Measurements from ENCODE around the gene PDZRN3. TPM values are rescaled to one million over a fixed set of nuclear protein-coding genes. Genes with fewer than 3 reads are reported as not detected.

The PDZRN3 gene
- polyA plus RNA-seq, 2 of the 4 experiments (the other 2 are of a cell fraction), result not detected

DNA sequence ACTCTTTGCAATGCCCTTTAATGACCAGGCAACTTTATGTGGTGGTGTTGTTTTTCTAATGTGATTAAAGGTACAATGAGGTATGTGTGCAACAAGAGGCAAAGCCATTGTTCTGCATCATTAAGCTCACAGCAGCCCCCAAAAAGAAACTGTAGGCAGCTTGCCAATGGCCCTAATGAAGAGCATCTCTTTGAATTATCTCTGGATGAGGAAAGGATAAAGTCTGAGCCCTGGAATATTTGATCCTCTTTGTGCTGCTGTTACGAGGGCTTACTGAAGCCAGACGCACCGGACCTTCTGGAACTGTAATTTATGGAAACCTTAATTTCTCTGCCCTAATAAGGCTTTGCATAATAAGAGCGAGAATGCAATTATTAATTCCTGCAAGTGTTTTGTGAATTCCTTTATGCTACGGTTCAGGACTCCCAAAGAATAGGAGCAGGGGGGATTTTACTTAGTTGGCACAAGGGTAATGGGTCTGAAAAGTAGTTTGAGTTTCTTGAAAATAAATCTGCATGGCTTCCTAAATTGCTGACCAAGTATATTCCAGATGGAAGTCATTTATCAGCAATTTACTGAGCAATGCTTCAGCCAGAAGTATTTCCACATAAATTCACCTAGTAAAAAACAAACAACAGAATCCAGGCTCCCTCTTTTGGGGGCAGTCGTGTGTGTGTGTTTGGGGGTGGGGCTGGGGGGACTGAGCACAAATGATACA is 193.4 kb downstream of the PDZRN3 start:
- Histone ChIP-seq H3K27ac (no peak overlapping the region), H3K4me3 (no peak overlapping the region), H3K4me2 (no peak overlapping the region), H3K4me1 (no peaks in the 10 kb centered on the region), H3K9me3 (no peaks in the 10 kb centered on the region)
- DNase-seq (ENCODE audit: low read depth in 1 of 2, low spot score in 1 of 2) (no peak), ATAC-seq (no peak), FAIRE-seq (no peak)
- TF ChIP-seq CBX8 (IDR thresholded peaks at IDR 0.05) (no peak), MAFK (IDR thresholded peaks at IDR 0.05; ENCODE audit: partially characterized antibody) (peak; percentile 69)
- ChIA-PET POLR2A (no interaction called here), CTCF (interaction anchor here (0.7 to 1.3 kb wide), 5 partner anchors 13 to 1712 kb away, joined by 3 to 4 read pairs (median 3); no protein-coding TSS in a partner anchor)
- 8% methylated on average over 6 of the region's 6 CpGs for WGBS (ENCODE audit: missing lambda C conversion rate)

DNA sequence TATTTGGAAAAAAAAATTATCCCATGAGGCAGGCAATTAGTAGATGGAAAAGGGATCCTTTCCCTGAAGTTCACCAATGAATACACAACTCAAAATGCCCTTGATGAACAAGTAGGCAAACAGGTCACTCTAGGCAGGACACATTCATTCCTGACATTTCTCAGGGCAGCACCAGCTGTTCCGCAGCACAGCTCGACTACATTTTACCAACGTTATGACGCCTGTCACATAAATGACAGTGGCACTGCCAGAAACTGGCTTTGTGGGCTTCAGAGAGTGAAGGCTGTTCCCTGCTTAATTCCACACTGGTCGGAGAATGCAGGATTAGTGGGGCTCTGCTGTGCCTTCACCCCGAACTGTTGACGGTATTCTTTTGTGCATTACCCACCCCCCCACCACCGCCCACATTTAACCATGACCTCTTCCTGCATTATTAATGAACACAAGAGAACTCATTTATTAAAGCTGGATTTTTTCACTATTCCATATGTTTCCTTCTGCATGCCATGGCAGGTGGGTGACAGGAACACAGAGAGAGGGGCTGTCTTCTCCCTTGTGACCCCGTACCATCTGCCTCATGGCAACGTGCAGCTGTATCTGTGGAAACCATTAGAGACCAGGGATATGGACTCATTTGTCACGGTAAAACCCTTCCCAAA is 197.6 kb downstream of the PDZRN3 start:
- DNase-seq (ENCODE audit: low read depth in 1 of 2, low spot score in 1 of 2) (no peak), FAIRE-seq (no peak)
- TF ChIP-seq NR3C1 (IDR thresholded peaks at IDR 0.05) (no peak), HOXB5 (CRISPR knock-in tag; IDR thresholded peaks at IDR 0.05) (no peak), FOSB (CRISPR knock-in tag; IDR thresholded peaks at IDR 0.05) (no peak)
- TF ChIP-seq, protein P1, sequence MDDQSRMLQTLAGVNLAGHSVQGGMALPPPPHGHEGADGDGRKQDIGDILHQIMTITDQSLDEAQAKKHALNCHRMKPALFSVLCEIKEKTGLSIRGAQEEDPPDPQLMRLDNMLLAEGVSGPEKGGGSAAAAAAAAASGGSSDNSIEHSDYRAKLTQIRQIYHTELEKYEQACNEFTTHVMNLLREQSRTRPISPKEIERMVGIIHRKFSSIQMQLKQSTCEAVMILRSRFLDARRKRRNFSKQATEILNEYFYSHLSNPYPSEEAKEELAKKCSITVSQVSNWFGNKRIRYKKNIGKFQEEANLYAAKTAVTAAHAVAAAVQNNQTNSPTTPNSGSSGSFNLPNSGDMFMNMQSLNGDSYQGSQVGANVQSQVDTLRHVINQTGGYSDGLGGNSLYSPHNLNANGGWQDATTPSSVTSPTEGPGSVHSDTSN (IDR thresholded peaks at IDR 0.05), result no peak
- TF ChIP-seq, protein P2, sequence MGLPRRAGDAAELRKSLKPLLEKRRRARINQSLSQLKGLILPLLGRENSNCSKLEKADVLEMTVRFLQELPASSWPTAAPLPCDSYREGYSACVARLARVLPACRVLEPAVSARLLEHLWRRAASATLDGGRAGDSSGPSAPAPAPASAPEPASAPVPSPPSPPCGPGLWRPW (IDR thresholded peaks at IDR 0.05), result no peak

DNA sequence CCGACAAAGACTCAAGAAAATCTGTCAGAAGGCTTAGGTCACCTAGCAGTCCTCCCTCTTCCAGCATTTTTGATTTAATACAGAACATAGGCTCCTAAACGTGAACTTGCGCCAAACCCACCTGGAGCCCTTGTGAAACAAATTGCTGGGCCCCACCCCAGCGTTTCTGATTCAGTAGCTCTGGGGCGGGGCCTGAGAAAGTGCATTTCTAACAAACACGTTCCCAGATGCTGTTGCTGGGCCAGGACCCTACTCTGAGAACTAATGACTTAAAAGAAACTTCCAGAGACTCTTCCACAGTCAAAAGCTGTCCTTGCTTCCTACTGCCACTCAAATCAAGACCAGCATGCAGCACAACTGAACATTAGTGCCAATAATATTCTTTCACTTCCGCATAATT is 198.1 kb downstream of the PDZRN3 start:
- CTCF ChIA-PET, result no interaction called here
- Histone ChIP-seq H3K4me2 (no peak overlapping the region), H3K4me3 (no peak overlapping the region), H3K4me1 (no peaks in the 10 kb centered on the region), H3K9me3 (no peaks in the 10 kb centered on the region), H3K27ac (no peak overlapping the region)
- ATAC-seq (no peak), FAIRE-seq (no peak), DNase-seq (ENCODE audit: low read depth in 1 of 2, low spot score in 1 of 2) (no peak)
- 14% methylated on average over 7 of the region's 7 CpGs for WGBS (ENCODE audit: missing lambda C conversion rate)
- POLR2A ChIA-PET, result no interaction called here
- TF ChIP-seq, protein P3, sequence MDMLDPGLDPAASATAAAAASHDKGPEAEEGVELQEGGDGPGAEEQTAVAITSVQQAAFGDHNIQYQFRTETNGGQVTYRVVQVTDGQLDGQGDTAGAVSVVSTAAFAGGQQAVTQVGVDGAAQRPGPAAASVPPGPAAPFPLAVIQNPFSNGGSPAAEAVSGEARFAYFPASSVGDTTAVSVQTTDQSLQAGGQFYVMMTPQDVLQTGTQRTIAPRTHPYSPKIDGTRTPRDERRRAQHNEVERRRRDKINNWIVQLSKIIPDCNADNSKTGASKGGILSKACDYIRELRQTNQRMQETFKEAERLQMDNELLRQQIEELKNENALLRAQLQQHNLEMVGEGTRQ (IDR thresholded peaks at IDR 0.05), result no peak
- no peak for TF ChIP-seq CBX2 (IDR thresholded peaks at IDR 0.05; ENCODE audit: borderline replicate concordance, low read depth)
- no peak for TF ChIP-seq MAZ (IDR thresholded peaks at IDR 0.05; ENCODE audit: borderline replicate concordance, low read depth, low read length)
- TF ChIP-seq, protein P2 (IDR thresholded peaks at IDR 0.05), result no peak
- TF ChIP-seq GATA3 (IDR thresholded peaks at IDR 0.05; ENCODE audit: borderline replicate concordance), result no peak
- TF ChIP-seq POLR2AphosphoS2 (conservative IDR thresholded peaks at IDR 0.05; ENCODE audit: low read length), result no peak
- no peak for TF ChIP-seq NPAS2 (CRISPR knock-in tag; IDR thresholded peaks at IDR 0.05; ENCODE audit: borderline replicate concordance)
- no peak for TF ChIP-seq RNF2 (IDR thresholded peaks at IDR 0.05; ENCODE audit: borderline replicate concordance, low read depth)
- TF ChIP-seq, protein P4, sequence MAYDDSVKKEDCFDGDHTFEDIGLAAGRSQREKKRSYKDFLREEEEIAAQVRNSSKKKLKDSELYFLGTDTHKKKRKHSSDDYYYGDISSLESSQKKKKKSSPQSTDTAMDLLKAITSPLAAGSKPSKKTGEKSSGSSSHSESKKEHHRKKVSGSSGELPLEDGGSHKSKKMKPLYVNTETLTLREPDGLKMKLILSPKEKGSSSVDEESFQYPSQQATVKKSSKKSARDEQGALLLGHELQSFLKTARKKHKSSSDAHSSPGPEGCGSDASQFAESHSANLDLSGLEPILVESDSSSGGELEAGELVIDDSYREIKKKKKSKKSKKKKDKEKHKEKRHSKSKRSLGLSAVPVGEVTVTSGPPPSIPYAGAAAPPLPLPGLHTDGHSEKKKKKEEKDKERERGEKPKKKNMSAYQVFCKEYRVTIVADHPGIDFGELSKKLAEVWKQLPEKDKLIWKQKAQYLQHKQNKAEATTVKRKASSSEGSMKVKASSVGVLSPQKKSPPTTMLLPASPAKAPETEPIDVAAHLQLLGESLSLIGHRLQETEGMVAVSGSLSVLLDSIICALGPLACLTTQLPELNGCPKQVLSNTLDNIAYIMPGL (CRISPR knock-in tag; IDR thresholded peaks at IDR 0.05; ENCODE audit: borderline replicate concordance), result no peak
- TF ChIP-seq RARB (CRISPR knock-in tag; IDR thresholded peaks at IDR 0.05), result no peak
- TF ChIP-seq, protein P5, sequence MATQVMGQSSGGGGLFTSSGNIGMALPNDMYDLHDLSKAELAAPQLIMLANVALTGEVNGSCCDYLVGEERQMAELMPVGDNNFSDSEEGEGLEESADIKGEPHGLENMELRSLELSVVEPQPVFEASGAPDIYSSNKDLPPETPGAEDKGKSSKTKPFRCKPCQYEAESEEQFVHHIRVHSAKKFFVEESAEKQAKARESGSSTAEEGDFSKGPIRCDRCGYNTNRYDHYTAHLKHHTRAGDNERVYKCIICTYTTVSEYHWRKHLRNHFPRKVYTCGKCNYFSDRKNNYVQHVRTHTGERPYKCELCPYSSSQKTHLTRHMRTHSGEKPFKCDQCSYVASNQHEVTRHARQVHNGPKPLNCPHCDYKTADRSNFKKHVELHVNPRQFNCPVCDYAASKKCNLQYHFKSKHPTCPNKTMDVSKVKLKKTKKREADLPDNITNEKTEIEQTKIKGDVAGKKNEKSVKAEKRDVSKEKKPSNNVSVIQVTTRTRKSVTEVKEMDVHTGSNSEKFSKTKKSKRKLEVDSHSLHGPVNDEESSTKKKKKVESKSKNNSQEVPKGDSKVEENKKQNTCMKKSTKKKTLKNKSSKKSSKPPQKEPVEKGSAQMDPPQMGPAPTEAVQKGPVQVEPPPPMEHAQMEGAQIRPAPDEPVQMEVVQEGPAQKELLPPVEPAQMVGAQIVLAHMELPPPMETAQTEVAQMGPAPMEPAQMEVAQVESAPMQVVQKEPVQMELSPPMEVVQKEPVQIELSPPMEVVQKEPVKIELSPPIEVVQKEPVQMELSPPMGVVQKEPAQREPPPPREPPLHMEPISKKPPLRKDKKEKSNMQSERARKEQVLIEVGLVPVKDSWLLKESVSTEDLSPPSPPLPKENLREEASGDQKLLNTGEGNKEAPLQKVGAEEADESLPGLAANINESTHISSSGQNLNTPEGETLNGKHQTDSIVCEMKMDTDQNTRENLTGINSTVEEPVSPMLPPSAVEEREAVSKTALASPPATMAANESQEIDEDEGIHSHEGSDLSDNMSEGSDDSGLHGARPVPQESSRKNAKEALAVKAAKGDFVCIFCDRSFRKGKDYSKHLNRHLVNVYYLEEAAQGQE (IDR thresholded peaks at IDR 0.05), result no peak
- TF ChIP-seq, protein P6, sequence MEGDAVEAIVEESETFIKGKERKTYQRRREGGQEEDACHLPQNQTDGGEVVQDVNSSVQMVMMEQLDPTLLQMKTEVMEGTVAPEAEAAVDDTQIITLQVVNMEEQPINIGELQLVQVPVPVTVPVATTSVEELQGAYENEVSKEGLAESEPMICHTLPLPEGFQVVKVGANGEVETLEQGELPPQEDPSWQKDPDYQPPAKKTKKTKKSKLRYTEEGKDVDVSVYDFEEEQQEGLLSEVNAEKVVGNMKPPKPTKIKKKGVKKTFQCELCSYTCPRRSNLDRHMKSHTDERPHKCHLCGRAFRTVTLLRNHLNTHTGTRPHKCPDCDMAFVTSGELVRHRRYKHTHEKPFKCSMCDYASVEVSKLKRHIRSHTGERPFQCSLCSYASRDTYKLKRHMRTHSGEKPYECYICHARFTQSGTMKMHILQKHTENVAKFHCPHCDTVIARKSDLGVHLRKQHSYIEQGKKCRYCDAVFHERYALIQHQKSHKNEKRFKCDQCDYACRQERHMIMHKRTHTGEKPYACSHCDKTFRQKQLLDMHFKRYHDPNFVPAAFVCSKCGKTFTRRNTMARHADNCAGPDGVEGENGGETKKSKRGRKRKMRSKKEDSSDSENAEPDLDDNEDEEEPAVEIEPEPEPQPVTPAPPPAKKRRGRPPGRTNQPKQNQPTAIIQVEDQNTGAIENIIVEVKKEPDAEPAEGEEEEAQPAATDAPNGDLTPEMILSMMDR (IDR thresholded peaks at IDR 0.05), result no peak
- TF ChIP-seq HOXA7 (CRISPR knock-in tag; IDR thresholded peaks at IDR 0.05), result no peak
- TF ChIP-seq ZSCAN20 (CRISPR knock-in tag; IDR thresholded peaks at IDR 0.05), result no peak
- no peak for TF ChIP-seq ZFP36 (IDR thresholded peaks at IDR 0.05; ENCODE audit: borderline replicate concordance, partially characterized antibody)
- no peak for TF ChIP-seq EHF (CRISPR knock-in tag; IDR thresholded peaks at IDR 0.05)

More for the DNA sequence above, 197.6 kb downstream of the PDZRN3 start:
- H3K27ac ChIP-seq, result no peak overlapping the region
- no peak for ATAC-seq
- no peak overlapping the region for H3K4me3 ChIP-seq
- no peak overlapping the region for H3K4me2 ChIP-seq
- H3K4me1 ChIP-seq, result no peaks in the 10 kb centered on the region
- ChIA-PET POLR2A (no interaction called here), CTCF (interaction anchor here (1.0 kb wide), 1 partner anchor 326 kb away, joined by 3 read pairs; no protein-coding TSS in a partner anchor)
- 25% methylated on average over 11 of the region's 11 CpGs for WGBS (ENCODE audit: missing lambda C conversion rate)
- no peaks in the 10 kb centered on the region for H3K9me3 ChIP-seq
